Measurements from ENCODE around the gene CYB5R3.
"Not testable (repeated sequence)": the region's sequence is repeated elsewhere in the genome, so short reads cannot be mapped to it uniquely, and the experiment has no call there.

Gene CYB5R3

DNA sequence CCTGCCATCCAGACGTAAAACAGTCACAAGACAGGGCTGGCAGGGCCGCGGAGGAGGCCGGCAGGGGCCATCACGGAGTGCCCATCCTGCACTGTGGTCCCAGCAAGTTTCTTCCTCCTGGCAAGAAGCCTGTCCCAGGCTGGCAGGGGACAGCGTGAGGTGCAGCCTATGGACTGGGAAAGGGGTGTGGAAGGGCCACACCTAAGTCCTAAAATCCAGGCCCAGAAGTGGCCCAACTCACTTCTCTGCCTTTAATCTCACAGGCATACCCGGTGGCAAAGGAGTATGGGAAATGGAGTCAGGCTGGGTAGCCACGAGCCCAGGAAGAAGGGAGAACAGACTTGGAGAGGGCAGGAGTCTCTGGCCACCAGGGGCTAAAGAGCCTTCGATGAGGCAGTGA is 78.6 kb downstream of the CYB5R3 start:
- not testable (repeated sequence) for DNase-seq (ENCODE audit: low read depth, low spot score)

DNA sequence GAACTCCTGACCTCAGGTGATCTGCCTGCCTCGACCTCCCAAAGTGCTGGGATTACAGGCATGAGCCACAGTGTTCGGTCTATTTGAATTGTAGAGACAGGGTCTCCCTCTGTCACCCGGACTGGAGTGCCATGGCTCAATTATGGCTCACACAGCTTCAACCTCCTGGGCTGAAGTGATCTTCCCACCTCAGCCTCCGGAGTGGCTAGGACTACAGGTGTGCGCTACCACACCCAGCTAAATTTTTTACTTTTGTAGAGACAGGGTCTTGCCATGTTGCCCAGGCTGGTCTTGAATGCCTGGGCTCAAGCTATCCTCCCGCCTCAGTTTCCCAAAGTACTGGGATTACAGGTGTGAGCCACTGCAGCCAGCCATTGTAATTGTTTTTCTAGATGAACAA is 81.2 kb downstream of the CYB5R3 start:
- DNase-seq (ENCODE audit: low read depth, low spot score) = not testable (repeated sequence)

All from activated CD4-positive, CD25-positive, alpha-beta regulatory T cell treated with anti-CD3 and anti-CD28 coated beads, Interleukin-2, amount 50 U/mL, for 16 hours (primary cell).